NOMO-1 (cell line): Measurements from ENCODE around the gene EPN1.

Experiments used
- DNase-seq, 2 experiments: peaks; one replicate each; lab custom pipeline; 2025; ENCODE audit not compliant: unreplicated experiment in 2 of 2; lab: John Stamatoyannopoulos, UW

Gene EPN1

GRCh38 chr19:55659822-55660221, 15.2 kb upstream of the EPN1 start:
- DNase-seq: no peak

DNA sequence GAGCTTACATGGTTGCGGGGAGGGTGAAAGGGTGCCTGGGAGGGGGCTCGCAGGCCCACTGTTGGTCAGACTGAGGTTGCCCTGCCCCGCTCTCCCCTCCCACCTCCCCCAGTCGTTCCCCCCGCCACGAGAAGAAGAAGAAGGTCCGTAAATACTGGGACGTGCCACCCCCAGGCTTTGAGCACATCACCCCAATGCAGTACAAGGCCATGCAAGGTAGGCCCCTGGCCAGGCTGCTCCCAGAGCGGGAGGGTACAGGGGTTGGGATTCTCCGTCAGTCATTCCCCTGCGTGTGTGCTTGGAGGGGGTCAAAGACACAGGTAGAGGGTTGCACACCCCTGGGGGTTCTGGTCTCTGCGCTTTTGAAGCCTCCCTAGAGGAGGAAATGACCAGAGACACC, 14.6 kb upstream of the EPN1 start:
- DNase-seq: no peak

GRCh38 chr19:55660991-55661390, 14.0 kb upstream of the EPN1 start:
- no peak for DNase-seq

GRCh38 chr19:55661826-55662225, 13.2 kb upstream of the EPN1 start:
- DNase-seq: no peak

DNA sequence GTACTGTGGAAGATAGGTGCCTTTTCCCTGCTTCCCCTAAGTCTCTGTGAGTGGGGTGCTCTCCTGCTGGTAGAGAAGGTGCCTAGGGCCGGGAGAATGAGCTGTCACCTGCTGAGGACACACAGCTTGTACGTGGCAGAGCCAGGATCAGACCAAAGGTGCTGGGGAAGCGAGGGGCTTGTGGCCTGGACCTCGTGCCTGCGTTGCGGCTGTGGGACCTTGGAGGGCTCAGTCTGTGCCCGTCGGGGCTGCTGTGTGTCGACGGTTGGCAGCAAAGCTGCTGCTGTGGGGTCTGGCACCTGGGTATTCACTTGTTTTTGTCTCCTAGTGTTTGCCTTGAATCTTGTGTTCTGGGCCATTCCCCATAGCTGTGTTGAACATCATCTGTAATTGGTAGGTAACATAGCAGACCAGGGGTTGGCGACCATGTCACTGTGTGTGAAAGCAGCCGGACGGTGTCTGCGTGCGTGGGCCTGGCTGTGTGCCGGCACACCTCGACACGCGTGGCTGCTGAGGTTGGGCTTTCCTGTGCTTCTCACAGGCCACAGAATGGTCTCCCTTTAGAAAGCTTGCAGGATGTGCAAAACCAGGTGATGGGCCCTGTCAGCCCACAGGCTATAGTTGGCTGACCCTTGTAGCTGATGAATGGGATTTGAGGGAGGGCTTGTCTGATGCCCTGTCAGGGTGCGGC, 11.0 kb upstream of the EPN1 start:
- no peak for DNase-seq

DNA sequence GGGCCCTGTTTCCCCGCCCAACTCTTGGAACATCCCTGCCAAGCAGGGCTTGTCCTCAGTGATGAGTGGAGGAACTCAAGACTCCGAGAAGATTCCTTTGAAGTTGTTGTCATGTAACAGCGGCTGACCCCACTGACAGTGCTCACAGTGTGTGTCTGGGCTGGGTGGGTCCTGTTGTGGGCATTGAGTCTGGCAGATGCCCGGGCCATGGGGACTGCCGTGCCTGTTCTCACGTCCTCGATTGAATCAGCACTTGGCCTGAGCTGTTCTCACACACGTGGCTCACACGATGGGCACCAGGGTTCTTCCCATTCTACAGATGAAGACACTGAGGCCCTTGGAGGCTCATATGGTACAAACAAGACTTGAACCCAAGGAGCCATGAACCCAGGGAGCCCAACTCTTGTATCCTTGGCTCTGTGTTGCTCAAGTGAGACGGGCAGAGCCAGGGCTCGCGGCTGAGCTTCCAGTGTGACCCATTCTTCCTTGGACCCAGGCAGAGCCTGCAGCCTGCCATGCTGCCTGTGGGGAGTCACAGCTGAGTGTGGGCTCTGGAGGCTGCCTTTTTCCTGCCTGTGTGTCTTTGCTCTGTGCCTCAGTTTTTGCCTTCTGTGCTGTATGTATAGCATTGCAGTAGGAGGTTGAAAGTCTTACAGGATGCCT, 8.6 kb upstream of the EPN1 start:
- DNase-seq: no peak

- DNase-seq: no peak
These were observed 8.0 kb upstream of the EPN1 start for GRCh38 chr19:55667006-55667381.

DNA sequence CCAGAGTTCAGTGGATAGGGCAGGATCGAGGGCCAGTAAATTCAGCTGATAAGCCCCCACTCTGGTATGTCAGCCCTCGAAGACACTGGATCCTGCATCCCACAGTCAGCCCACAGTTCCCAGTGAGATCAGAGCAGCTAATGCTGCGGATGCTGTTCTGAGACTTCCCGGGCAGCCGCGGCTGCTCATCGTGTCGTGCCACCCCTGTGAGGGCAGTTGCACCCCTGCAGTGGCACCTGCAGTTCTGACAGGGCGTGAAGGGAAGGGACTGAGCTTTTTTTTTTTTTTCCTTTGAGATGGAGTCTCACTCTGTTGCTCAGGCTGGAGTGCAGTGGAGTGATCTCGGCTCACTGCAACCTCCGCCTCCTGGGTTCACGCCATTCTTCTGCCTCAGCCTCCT, 7.5 kb upstream of the EPN1 start:
- no peak for DNase-seq

- no peak for DNase-seq
These were observed 7.1 kb upstream of the EPN1 start for GRCh38 chr19:55667958-55668357.

- no peak for DNase-seq
These were observed 6.2 kb upstream of the EPN1 start for GRCh38 chr19:55668603-55669348.

GRCh38 chr19:55669418-55670279, 5.4 kb upstream of the EPN1 start:
- DNase-seq: no peak

- DNase-seq: no peak
These were observed 4.6 kb upstream of the EPN1 start for GRCh38 chr19:55670280-55671053.

DNA sequence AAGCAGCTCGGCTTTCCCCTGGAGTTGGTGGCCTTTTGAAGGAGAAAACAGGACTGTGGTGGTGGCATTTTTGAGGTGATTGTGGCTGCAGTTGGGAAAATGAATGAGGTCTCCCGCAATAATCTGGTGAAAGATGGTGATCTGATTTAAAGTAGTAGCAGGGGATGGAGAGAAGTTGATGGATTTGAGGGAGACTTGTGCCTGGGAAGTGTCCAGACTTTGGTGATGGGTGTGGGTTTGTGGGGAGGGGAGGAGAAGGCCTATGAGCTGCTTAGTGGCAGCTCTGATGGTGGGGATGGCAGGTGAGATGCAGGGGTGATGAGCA, 4.0 kb upstream of the EPN1 start:
- DNase-seq: no peak

DNA sequence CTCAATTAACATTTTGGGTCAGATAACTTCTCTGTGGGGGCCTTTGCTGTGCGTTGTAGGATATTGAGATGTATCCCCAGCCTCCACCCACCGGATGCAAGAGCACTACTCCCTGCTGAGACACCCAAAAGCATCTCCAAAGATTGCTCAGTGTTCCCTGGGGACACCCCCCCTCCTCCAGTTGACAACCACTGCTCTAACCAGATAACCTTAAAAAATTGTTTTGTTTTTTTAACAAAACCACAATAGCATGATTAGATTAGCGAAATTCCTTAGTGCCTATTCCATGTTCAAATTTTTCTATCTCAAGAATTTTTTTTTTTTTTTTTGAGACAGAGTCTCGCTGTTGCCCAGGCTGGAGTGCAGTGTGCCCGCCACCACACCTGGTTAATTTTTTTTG, 2.6 kb upstream of the EPN1 start:
- DNase-seq: no peak

- no peak for DNase-seq
These were observed 1.6 kb upstream of the EPN1 start for GRCh38 chr19:55673465-55673864.

- no peak for DNase-seq
These were observed 1.1 kb upstream of the EPN1 start for GRCh38 chr19:55673889-55674288.

- no peak for DNase-seq
These were observed 576 bp upstream of the EPN1 start for GRCh38 chr19:55674459-55674840.

GRCh38 chr19:55675661-55676354, 782 bp downstream of the EPN1 start:
- no peak for DNase-seq

GRCh38 chr19:55676383-55676782, 1.4 kb downstream of the EPN1 start:
- no peak for DNase-seq
